CD4-positive, alpha-beta T cell (primary cell): ENCODE data around the gene SMC6. TPM values are rescaled to one million over a fixed set of nuclear protein-coding genes. Genes with fewer than 3 reads are reported as not detected.

Experiments used
- ATAC-seq: fragments of 200-7000 bp; cut with Tn5 transposase; one replicate; pipeline ENCODE4 v1.10.0; 2022; ENCODE audit warnings: mild to moderate bottlenecking; ENCODE audit not compliant: poor library complexity
- CTCF ChIA-PET: fragments of 350-600 bp; sonication (Branson Sonifier 250); formaldehyde crosslinking; loops from one replicate; lab custom pipeline; 2021; ENCODE audit warnings: antibody characterized with exemption, inconsistent platforms; lab: Charles Lee
- POLR2A ChIA-PET: fragments of 350-600 bp; sonication (Branson Sonifier 250); formaldehyde crosslinking; loops from one replicate; lab custom pipeline; 2021; ENCODE audit warnings: antibody characterized with exemption, inconsistent platforms; lab: Charles Lee
- DNase-seq, 14 experiments: peaks; one replicate each; pipeline ENCODE4 v3.0.0-alpha.2; 2013 to 2020; ENCODE audit warnings: mixed read lengths in 2 of 14
- H3K27ac ChIP-seq, 2 donors: one replicate each; pipeline versions ENCODE4 v1.5.1 to v1.7.0; 2013; ENCODE audit warnings: low read length in 2 of 2, low read depth in 1 of 2, mild to moderate bottlenecking in 1 of 2
- H3K27me3 ChIP-seq, 2 experiments: 1 replicate in 1 of 2; 2 replicates in 1 of 2; pipeline versions ENCODE4 v1.6.1 to v1.7.0; 2013; ENCODE audit warnings: low read length in 2 of 2, control low read depth in 1 of 2, mild to moderate bottlenecking in 1 of 2, moderate library complexity in 1 of 2; ENCODE audit not compliant: insufficient read depth in 2 of 2, control insufficient read depth in 1 of 2
- H3K36me3 ChIP-seq: one replicate; pipeline ENCODE4 v1.6.1; 2013; ENCODE audit warnings: low read length, control low read depth; ENCODE audit not compliant: insufficient read depth
- H3K4me1 ChIP-seq: one replicate; pipeline ENCODE4 v1.6.1; 2013; ENCODE audit warnings: low read length, control low read depth; ENCODE audit not compliant: insufficient read depth
- H3K4me3 ChIP-seq: one replicate; pipeline ENCODE4 v1.5.1; 2013; ENCODE audit warnings: mild to moderate bottlenecking, low read length, moderate library complexity
- H3K9me3 ChIP-seq, 2 experiments: 1 replicate in 1 of 2; 2 replicates in 1 of 2; pipeline versions ENCODE4 v1.6.1 to v1.7.0; 2013; ENCODE audit warnings: low read length in 2 of 2, mild to moderate bottlenecking in 2 of 2, control low read depth in 1 of 2, moderate library complexity in 1 of 2; ENCODE audit not compliant: control insufficient read depth in 1 of 2, insufficient read depth in 1 of 2
- H3K27ac Mint-ChIP-seq: one replicate; pipeline ENCODE4 v1.8.0; 2020; ENCODE audit warnings: mixed read lengths
- H3K27me3 Mint-ChIP-seq: one replicate; pipeline ENCODE4 v1.8.0; 2021; ENCODE audit warnings: mixed read lengths
- H3K36me3 Mint-ChIP-seq: one replicate; pipeline ENCODE4 v1.8.0; 2021; ENCODE audit warnings: low read depth, mixed read lengths
- H3K4me1 Mint-ChIP-seq: one replicate; pipeline ENCODE4 v1.8.0; 2021; ENCODE audit warnings: low read depth, mixed read lengths
- H3K4me3 Mint-ChIP-seq: one replicate; pipeline ENCODE4 v1.8.0; 2020; ENCODE audit warnings: mild to moderate bottlenecking, mixed read lengths
- H3K9me3 Mint-ChIP-seq: one replicate; pipeline ENCODE4 v1.8.0; 2020; ENCODE audit warnings: mixed read lengths
- intact Hi-C, 2 experiments: fragments of 100-400 bp; cut with DNase I in 1 of 2; cut with micrococcal nuclease in 1 of 2; formaldehyde crosslinking; loops; one replicate each; pipeline versions ENCODE4 v1.15.1 to v1.9.0; 2023 to 2025; cut with DNase I, micrococcal nuclease
- total RNA-seq, 174 experiments: library from RNA in 2 of 174; stranded (reverse) in 2 of 174; gene quantifications; one replicate each; pipeline ENCODE4 v1.2.3 and lab custom pipeline; 2021 to 2026
- TF ChIP-seq, protein P1 (sequence below): fragments of 200-600 bp; IDR thresholded peaks from one replicate; pipeline ENCODE4 v1.8.0; 2022; ENCODE audit warnings: antibody characterized with exemption, mild to moderate bottlenecking

Gene SMC6
- total RNA-seq, 2 experiments from 2014 or later: 7.1 to 7.8 TPM

DNA sequence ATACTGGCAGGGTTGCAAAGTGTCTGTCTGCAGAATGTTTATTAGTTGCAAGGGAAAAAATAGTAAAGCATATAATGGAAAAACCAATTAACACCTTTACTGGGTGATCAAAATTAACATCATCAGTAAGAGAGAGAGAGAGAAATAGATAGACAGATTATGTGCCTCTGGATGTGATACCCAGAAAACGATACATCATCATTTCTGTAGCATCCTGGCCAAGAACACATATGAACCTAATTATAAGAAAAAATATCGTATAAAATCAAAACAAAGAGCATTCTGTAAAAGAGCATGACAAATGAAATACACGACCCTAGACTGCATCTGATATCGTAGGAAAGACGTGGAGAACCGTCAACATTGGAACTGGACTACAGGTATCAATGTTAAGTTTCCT is 64.6 kb downstream of the SMC6 start:
- Histone ChIP-seq H3K4me1 (no peaks in the 10 kb centered on the region), H3K36me3 (peaks cover 31% of the 10 kb centered on the region), H3K9me3 (no peaks in the 10 kb centered on the region), H3K27ac (no peak overlapping the region), H3K27me3 (no peaks in the 10 kb centered on the region), H3K4me3 (no peak overlapping the region)
- CTCF ChIA-PET: no interaction called here
- H3K36me3 Mint-ChIP-seq: peaks cover 82% of the 10 kb centered on the region
- H3K9me3 Mint-ChIP-seq: no peaks in the 10 kb centered on the region
- ATAC-seq (no peak), DNase-seq (no peak)
- intact Hi-C loops: no loop called here
- no peaks in the 10 kb centered on the region for H3K27me3 Mint-ChIP-seq
- H3K4me3 Mint-ChIP-seq: no peak overlapping the region
- H3K27ac Mint-ChIP-seq: no peak overlapping the region
- TF ChIP-seq, protein P1, sequence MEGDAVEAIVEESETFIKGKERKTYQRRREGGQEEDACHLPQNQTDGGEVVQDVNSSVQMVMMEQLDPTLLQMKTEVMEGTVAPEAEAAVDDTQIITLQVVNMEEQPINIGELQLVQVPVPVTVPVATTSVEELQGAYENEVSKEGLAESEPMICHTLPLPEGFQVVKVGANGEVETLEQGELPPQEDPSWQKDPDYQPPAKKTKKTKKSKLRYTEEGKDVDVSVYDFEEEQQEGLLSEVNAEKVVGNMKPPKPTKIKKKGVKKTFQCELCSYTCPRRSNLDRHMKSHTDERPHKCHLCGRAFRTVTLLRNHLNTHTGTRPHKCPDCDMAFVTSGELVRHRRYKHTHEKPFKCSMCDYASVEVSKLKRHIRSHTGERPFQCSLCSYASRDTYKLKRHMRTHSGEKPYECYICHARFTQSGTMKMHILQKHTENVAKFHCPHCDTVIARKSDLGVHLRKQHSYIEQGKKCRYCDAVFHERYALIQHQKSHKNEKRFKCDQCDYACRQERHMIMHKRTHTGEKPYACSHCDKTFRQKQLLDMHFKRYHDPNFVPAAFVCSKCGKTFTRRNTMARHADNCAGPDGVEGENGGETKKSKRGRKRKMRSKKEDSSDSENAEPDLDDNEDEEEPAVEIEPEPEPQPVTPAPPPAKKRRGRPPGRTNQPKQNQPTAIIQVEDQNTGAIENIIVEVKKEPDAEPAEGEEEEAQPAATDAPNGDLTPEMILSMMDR: no peak
- H3K4me1 Mint-ChIP-seq: no peaks in the 10 kb centered on the region
- POLR2A ChIA-PET: no interaction called here

DNA sequence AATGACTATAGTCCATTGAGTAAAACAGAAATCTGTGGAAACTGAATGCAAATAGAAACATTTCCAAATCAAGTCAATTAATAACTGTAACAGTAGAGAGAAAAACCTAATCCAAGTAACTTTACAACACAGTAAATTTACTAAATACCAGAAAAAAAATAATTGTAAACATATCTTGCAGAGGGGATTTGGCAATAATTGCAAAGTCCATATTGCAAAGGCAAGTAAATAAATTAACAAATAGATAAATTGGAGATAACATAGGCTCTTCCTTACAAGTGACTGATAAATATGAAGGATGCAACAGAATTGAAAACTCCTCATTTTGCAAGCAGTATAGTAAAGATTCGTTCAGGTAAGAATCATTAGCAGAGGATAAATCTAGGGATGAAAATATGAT is 65.0 kb downstream of the SMC6 start:
- Histone ChIP-seq H3K4me3 (no peak overlapping the region), H3K9me3 (no peaks in the 10 kb centered on the region), H3K4me1 (no peaks in the 10 kb centered on the region), H3K27me3 (no peaks in the 10 kb centered on the region), H3K27ac (no peak overlapping the region), H3K36me3 (peaks cover 32% of the 10 kb centered on the region)
- CTCF ChIA-PET: no interaction called here
- H3K36me3 Mint-ChIP-seq: peaks cover 82% of the 10 kb centered on the region
- ATAC-seq: no peak
- intact Hi-C loops: no loop called here
- POLR2A ChIA-PET: no interaction called here
- H3K9me3 Mint-ChIP-seq: no peaks in the 10 kb centered on the region
- no peaks in the 10 kb centered on the region for H3K4me1 Mint-ChIP-seq
- H3K4me3 Mint-ChIP-seq: no peak overlapping the region
- no peak for DNase-seq
- TF ChIP-seq, protein P1: no peak
- H3K27ac Mint-ChIP-seq: no peak overlapping the region
- H3K27me3 Mint-ChIP-seq: no peaks in the 10 kb centered on the region

DNA sequence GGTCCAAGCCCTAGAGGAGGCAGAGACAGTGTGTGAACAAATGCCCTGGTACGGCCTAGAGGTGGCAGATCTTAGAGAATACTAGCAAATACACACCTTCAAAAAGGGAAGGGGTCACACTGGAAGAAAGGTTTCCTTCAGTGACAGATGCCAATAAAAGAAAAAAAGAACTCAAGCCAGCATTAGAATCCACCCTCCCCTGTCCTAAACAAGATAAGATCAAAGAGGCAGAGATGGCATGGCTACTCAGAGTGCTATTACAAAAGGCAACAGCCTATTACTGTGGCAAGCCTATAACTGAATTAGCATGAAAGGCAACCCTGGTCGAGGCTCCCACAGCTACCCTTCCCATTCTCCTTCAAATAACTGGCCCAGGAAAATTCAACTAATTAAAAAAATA is 69.6 kb downstream of the SMC6 start:
- ChIA-PET CTCF (no interaction called here), POLR2A (no interaction called here)
- Histone ChIP-seq H3K36me3 (peaks cover 29% of the 10 kb centered on the region), H3K27me3 (no peaks in the 10 kb centered on the region), H3K27ac (no peak overlapping the region), H3K4me1 (no peaks in the 10 kb centered on the region), H3K9me3 (no peaks in the 10 kb centered on the region), H3K4me3 (no peak overlapping the region)
- Mint-ChIP-seq H3K27ac (no peak overlapping the region), H3K4me3 (no peak overlapping the region), H3K4me1 (no peaks in the 10 kb centered on the region), H3K27me3 (no peaks in the 10 kb centered on the region), H3K9me3 (no peaks in the 10 kb centered on the region), H3K36me3 (peaks cover 87% of the 10 kb centered on the region)
- no peak for ATAC-seq
- intact Hi-C loops: no loop called here
- TF ChIP-seq, protein P1: no peak
- no peak for DNase-seq
